Measurements from ENCODE around the gene CPTP. TPM values are rescaled to one million over a fixed set of nuclear protein-coding genes. Genes with fewer than 3 reads are reported as not detected.

CPTP gene
- total RNA-seq, 2 donors from 2014 or later = 35.8 to 54.0 TPM

- DNase-seq (ENCODE audit: low spot score) = no peak
- no peak overlapping the region for H3K27ac ChIP-seq
- 78% methylated on average over 9 of the region's 12 CpGs for WGBS
- TF ChIP-seq POLR2AphosphoS5 (IDR thresholded peaks at IDR 0.05) (no peak), POLR2A (IDR thresholded peaks at IDR 0.05) (no peak)
- TF ChIP-seq, protein P1, sequence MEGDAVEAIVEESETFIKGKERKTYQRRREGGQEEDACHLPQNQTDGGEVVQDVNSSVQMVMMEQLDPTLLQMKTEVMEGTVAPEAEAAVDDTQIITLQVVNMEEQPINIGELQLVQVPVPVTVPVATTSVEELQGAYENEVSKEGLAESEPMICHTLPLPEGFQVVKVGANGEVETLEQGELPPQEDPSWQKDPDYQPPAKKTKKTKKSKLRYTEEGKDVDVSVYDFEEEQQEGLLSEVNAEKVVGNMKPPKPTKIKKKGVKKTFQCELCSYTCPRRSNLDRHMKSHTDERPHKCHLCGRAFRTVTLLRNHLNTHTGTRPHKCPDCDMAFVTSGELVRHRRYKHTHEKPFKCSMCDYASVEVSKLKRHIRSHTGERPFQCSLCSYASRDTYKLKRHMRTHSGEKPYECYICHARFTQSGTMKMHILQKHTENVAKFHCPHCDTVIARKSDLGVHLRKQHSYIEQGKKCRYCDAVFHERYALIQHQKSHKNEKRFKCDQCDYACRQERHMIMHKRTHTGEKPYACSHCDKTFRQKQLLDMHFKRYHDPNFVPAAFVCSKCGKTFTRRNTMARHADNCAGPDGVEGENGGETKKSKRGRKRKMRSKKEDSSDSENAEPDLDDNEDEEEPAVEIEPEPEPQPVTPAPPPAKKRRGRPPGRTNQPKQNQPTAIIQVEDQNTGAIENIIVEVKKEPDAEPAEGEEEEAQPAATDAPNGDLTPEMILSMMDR (IDR thresholded peaks at IDR 0.05) = no peak
- H3K36me3 ChIP-seq = no peaks in the 10 kb centered on the region
- intact Hi-C loops (cut with DNase I) = loop anchor here (5.0 kb wide), 1 partner anchor 249 kb away; no protein-coding TSS in a partner anchor
- no peak overlapping the region for H3K4me3 ChIP-seq
- H3K27me3 ChIP-seq (replicated peaks; ENCODE audit: insufficient read depth) = no peaks in the 10 kb centered on the region
- no peaks in the 10 kb centered on the region for H3K9me3 ChIP-seq
- H3K4me1 ChIP-seq (replicated peaks) = peaks cover 17% of the 10 kb centered on the region
Measured at GRCh38 chr1:1371364-1371745, 46.8 kb downstream of the CPTP start.

DNA sequence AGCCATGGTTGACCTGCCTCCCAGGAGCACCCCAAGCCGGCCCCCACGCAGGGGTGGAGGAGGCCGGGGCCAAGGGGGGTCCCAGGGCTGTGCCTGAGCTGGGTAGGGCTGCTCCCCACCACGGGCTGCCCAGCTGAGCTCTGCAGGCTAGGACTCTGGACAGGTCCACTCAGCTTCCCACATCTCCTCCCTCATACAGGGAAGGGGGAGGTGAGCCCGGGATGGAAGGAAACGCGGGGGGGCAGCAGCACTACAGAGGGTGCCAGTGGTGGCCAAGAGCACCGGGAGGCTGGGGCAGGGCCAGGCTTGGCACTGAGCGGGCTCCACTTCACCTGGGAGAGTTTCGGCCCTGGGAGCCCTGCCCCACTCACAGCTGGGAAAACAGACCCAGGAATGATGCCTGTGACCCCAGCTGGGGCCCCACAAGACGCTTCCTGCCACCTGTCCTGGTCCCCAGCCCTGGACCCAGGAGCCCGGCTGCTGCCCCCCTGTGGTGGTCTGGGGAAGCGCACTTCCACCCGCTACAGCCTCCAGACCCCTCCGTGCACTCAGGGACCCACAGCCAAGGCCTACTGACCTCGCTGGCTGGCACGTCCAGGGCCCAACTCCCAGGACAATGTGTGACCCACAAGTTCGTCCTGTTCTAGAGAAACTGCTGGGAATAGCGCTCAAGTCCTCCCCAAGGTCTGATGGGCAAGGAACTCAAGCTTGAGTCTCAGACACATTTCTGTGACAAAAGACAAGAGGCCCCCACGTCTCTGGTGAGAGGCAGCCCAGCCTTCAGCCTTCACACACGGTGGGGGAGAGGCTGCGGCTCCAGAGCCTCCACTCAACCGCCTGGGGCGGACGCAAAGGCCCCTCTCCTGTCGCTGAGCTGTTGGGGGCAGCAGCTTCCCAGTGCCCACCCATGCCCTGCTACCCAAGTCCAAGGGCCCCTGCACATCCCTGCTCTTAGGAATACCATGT is 47.4 kb downstream of the CPTP start:
- Histone ChIP-seq H3K27me3 (replicated peaks; ENCODE audit: insufficient read depth) (no peaks in the 10 kb centered on the region), H3K4me1 (replicated peaks) (peaks cover 17% of the 10 kb centered on the region), H3K9me3 (no peaks in the 10 kb centered on the region), H3K27ac (no peak overlapping the region), H3K4me3 (no peak overlapping the region), H3K36me3 (no peaks in the 10 kb centered on the region)
- DNase-seq (ENCODE audit: low spot score) = peak; percentile 39
- no peak for TF ChIP-seq POLR2AphosphoS5 (IDR thresholded peaks at IDR 0.05)
- TF ChIP-seq, protein P1 (IDR thresholded peaks at IDR 0.05) = peak; percentile 80 to 89 (median 84)
- no peak for TF ChIP-seq POLR2A (IDR thresholded peaks at IDR 0.05)
- intact Hi-C loops (cut with DNase I) = loop anchor here (5.0 kb wide), 1 partner anchor 250 kb away; no protein-coding TSS in a partner anchor
- WGBS = 30% methylated on average over 26 of the region's 26 CpGs

GRCh38 chr1:1373051-1373814 is 48.6 kb downstream of the CPTP start:
- H3K4me3 ChIP-seq = no peak overlapping the region
- DNase-seq (ENCODE audit: low spot score) = no peak
- H3K36me3 ChIP-seq = no peaks in the 10 kb centered on the region
- TF ChIP-seq POLR2A (IDR thresholded peaks at IDR 0.05) = no peak
- no peak for TF ChIP-seq POLR2AphosphoS5 (IDR thresholded peaks at IDR 0.05)
- TF ChIP-seq, protein P1 (IDR thresholded peaks at IDR 0.05) = no peak
- intact Hi-C loops (cut with DNase I) = loop anchor here (5.0 kb wide), 1 partner anchor 251 kb away; no protein-coding TSS in a partner anchor
- no peaks in the 10 kb centered on the region for H3K27me3 ChIP-seq (replicated peaks; ENCODE audit: insufficient read depth)
- peaks cover 17% of the 10 kb centered on the region for H3K4me1 ChIP-seq (replicated peaks)
- no peak overlapping the region for H3K27ac ChIP-seq
- no peaks in the 10 kb centered on the region for H3K9me3 ChIP-seq
- 84% methylated on average over 26 of the region's 26 CpGs for WGBS

DNA sequence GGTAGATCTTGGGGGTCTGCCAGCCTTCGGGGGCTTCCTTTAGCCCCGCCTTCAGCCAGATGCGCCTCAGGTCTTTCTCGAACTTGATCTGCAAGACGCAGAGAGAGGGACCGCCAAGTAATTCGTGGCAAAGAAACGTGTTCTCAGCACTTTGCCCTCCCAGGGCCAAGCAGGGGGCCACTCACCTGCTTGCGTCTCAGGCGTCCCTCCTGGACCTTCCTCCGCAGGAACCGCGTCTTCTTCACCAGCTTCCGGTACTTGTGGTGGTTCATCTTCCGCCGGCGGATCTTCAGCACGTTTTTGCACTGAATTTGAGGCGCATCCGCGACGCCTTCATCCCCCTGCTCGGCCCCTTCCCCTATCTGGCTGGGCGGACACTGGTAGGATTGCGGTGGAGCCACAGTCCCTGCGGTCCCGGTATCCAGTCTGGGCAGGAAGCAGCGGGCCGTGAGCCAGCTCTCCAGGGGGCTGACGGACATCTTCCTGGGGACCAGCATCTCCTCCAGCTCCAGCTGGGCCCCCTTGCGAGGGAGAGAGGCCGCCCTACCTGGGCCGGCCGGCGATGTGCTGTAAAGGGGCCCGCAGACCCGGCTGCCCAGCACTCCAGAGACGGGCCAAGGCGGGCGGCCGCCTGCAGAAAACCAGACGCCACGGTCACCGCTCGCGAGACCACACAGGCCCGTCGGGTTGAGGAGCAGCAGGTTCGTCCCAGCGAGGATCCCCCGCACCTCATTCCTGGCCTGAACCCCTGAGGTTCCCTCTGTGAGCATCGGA is 49.4 kb downstream of the CPTP start:
- H3K27ac ChIP-seq = peak overlapping the region in 1 of 2 donors; percentile 88

More for the DNA sequence above, 49.4 kb downstream of the CPTP start:
- H3K9me3 ChIP-seq = no peaks in the 10 kb centered on the region
- peak overlapping the region; percentile 96 to 98 for H3K4me3 ChIP-seq
- no peak for DNase-seq (ENCODE audit: low spot score)
- H3K4me1 ChIP-seq (replicated peaks) = peaks cover 17% of the 10 kb centered on the region
- WGBS = 44% methylated on average over 50 of the region's 52 CpGs
- no peaks in the 10 kb centered on the region for H3K27me3 ChIP-seq (replicated peaks; ENCODE audit: insufficient read depth)
- no peaks in the 10 kb centered on the region for H3K36me3 ChIP-seq
- intact Hi-C loops (cut with DNase I) = loop anchor here (5.0 kb wide), 1 partner anchor 252 kb away; no protein-coding TSS in a partner anchor
- TF ChIP-seq, protein P1 (IDR thresholded peaks at IDR 0.05) = no peak
- TF ChIP-seq POLR2AphosphoS5 (IDR thresholded peaks at IDR 0.05) = no peak
- no peak for TF ChIP-seq POLR2A (IDR thresholded peaks at IDR 0.05)

Data from prostate gland (tissue), 2 donors.